Measurements from ENCODE around the gene USPL1. TPM values are rescaled to one million over a fixed set of nuclear protein-coding genes. Genes with fewer than 3 reads are reported as not detected.

USPL1 gene
- total and polyA plus RNA-seq, 8 donors: 5.5 to 33.9 (median 9.6) TPM

- no peak for DNase-seq
- Histone ChIP-seq H3K4me3 (no peak overlapping the region), H3K4me1 (peaks cover 0 to 50% (median 22%) of the 10 kb centered on the region in 4 donors), H3K36me3 (peaks cover 14 to 81% (median 62%) of the 10 kb centered on the region in 4 donors), H3K27ac (no peak overlapping the region), H3K9me3 (no peaks in the 10 kb centered on the region), H3K27me3 (no peaks in the 10 kb centered on the region)
- TF ChIP-seq POLR2A (IDR thresholded peaks at IDR 0.05) (no peak), EP300 (IDR thresholded peaks at IDR 0.05) (no peak), POLR2AphosphoS5 (IDR thresholded peaks at IDR 0.05) (no peak)
- TF ChIP-seq, protein P1, sequence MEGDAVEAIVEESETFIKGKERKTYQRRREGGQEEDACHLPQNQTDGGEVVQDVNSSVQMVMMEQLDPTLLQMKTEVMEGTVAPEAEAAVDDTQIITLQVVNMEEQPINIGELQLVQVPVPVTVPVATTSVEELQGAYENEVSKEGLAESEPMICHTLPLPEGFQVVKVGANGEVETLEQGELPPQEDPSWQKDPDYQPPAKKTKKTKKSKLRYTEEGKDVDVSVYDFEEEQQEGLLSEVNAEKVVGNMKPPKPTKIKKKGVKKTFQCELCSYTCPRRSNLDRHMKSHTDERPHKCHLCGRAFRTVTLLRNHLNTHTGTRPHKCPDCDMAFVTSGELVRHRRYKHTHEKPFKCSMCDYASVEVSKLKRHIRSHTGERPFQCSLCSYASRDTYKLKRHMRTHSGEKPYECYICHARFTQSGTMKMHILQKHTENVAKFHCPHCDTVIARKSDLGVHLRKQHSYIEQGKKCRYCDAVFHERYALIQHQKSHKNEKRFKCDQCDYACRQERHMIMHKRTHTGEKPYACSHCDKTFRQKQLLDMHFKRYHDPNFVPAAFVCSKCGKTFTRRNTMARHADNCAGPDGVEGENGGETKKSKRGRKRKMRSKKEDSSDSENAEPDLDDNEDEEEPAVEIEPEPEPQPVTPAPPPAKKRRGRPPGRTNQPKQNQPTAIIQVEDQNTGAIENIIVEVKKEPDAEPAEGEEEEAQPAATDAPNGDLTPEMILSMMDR (IDR thresholded peaks at IDR 0.05): no peak
- intact Hi-C loops (cut with DNase I; ENCODE audit: low total_unique reads): no loop called here
Measured at GRCh38 chr13:30629527-30629926, 11.8 kb downstream of the USPL1 start.

- TF ChIP-seq POLR2AphosphoS5 (IDR thresholded peaks at IDR 0.05) (no peak), POLR2A (IDR thresholded peaks at IDR 0.05) (no peak), EP300 (IDR thresholded peaks at IDR 0.05) (no peak)
- TF ChIP-seq, protein P1 (IDR thresholded peaks at IDR 0.05): no peak
- peaks cover 11 to 64% (median 58%) of the 10 kb centered on the region in 4 donors for H3K36me3 ChIP-seq
- 87 to 98% (median 94%) methylated on average over 4 of the region's 4 CpGs for WGBS, 5 donors
- H3K4me3 ChIP-seq: no peak overlapping the region
- H3K9me3 ChIP-seq: no peaks in the 10 kb centered on the region
- no peak overlapping the region for H3K27ac ChIP-seq
- H3K27me3 ChIP-seq: no peaks in the 10 kb centered on the region
- intact Hi-C loops (cut with DNase I; ENCODE audit: low total_unique reads): no loop called here
- no peak for DNase-seq
- H3K4me1 ChIP-seq: peaks cover 0 to 37% (median 20%) of the 10 kb centered on the region in 4 donors
Measured at GRCh38 chr13:30633861-30634260, 16.1 kb downstream of the USPL1 start.

DNA sequence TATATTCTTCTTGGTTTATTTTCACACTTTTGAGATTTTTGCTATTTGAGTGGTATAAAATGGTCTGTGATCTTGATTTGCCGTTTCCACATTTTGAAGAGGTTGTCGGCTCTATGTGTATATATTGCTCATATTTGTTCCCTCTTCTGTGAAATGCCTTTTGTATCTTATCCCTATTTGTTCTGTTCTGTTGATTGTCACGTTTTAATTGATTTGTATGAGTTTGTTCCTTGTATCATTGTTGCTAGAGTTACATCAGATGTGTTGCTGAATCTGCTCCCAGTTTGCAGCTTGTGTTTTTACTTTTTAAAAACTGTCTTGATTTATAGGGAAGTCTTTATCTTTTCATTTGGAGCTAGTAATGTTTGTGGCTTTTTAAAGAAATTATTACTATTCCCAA, 17.1 kb downstream of the USPL1 start:
- Histone ChIP-seq H3K4me1 (peaks cover 0 to 27% (median 13%) of the 10 kb centered on the region in 4 donors), H3K27ac (no peak overlapping the region), H3K9me3 (no peaks in the 10 kb centered on the region), H3K4me3 (no peak overlapping the region), H3K36me3 (peaks cover 11 to 64% (median 57%) of the 10 kb centered on the region in 4 donors), H3K27me3 (no peaks in the 10 kb centered on the region)
- intact Hi-C loops (cut with DNase I; ENCODE audit: low total_unique reads): no loop called here
- no peak for DNase-seq
- TF ChIP-seq, protein P1 (IDR thresholded peaks at IDR 0.05): no peak
- TF ChIP-seq POLR2A (IDR thresholded peaks at IDR 0.05) (no peak), POLR2AphosphoS5 (IDR thresholded peaks at IDR 0.05) (no peak), EP300 (IDR thresholded peaks at IDR 0.05) (no peak)
- WGBS, 5 donors: 74 to 86% (median 79%) methylated on average over 3 of the region's 3 CpGs

DNA sequence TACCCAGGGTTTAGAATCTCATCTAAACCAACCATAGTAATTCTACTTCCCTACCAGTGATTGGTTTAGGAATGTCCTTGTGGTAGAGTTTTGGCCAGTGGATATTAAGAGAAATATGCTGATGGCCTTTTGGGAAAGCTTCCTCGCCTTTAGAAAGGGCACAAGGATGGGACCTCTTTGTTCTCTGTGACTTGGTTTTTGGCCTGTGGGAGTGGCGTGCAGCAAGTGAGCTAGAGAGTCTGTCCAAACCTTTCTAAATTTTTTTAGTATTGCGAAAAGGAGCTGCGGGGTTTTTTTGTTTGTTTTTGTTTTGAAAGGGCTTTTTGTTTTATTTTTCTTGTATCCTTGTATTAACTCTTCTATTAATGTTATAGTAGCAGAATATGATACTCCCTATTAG, 20.6 kb downstream of the USPL1 start:
- no peak for DNase-seq
- Histone ChIP-seq H3K36me3 (peaks cover 7 to 64% (median 48%) of the 10 kb centered on the region in 4 donors), H3K4me3 (no peak overlapping the region), H3K27ac (no peak overlapping the region), H3K4me1 (peaks cover 0 to 18% (median 8%) of the 10 kb centered on the region in 4 donors), H3K9me3 (no peaks in the 10 kb centered on the region), H3K27me3 (no peaks in the 10 kb centered on the region)
- no peak for TF ChIP-seq POLR2A (IDR thresholded peaks at IDR 0.05)
- no peak for TF ChIP-seq EP300 (IDR thresholded peaks at IDR 0.05)
- TF ChIP-seq, protein P1 (IDR thresholded peaks at IDR 0.05): no peak
- no peak for TF ChIP-seq POLR2AphosphoS5 (IDR thresholded peaks at IDR 0.05)
- intact Hi-C loops (cut with DNase I; ENCODE audit: low total_unique reads): no loop called here
- 71 to 91% (median 79%) methylated on average over 4 of the region's 4 CpGs for WGBS, 5 donors
